Mesenchymal stem cell (in vitro differentiated cells and primary cell): ENCODE measurements around the gene TKTL2.

Experiments
- DNase-seq: peaks from one replicate; pipeline ENCODE4 v3.0.0-alpha.2; 2013
- H2AFZ ChIP-seq: one replicate; pipeline ENCODE4 v1.6.1; 2013; ENCODE audit warnings: low read depth, mild to moderate bottlenecking, control low read depth, inconsistent platforms, low read length, moderate library complexity
- H2AK5ac ChIP-seq: 2 replicates; pipeline ENCODE4 v1.6.1; 2013; ENCODE audit warnings: low read length, moderate library complexity, mild to moderate bottlenecking, inconsistent platforms; ENCODE audit not compliant: severe bottlenecking
- H2BK120ac ChIP-seq: one replicate; pipeline ENCODE4 v1.6.1; 2013; ENCODE audit warnings: low read depth, mild to moderate bottlenecking, inconsistent platforms, low read length, moderate library complexity
- H2BK12ac ChIP-seq, 2 experiments: one replicate each; pipeline ENCODE4 v1.6.1; 2013; ENCODE audit warnings: inconsistent platforms in 2 of 2, low read length in 2 of 2, mild to moderate bottlenecking in 2 of 2, moderate library complexity in 2 of 2, control low read depth in 1 of 2
- H2BK15ac ChIP-seq: one replicate; pipeline ENCODE4 v1.6.1; 2013; ENCODE audit warnings: mild to moderate bottlenecking, low read depth, inconsistent platforms; ENCODE audit not compliant: poor library complexity, severe bottlenecking
- H2BK5ac ChIP-seq: 2 replicates; pipeline ENCODE4 v1.6.1; 2013; ENCODE audit warnings: low read depth, mild to moderate bottlenecking, low read length, control low read depth, inconsistent platforms; ENCODE audit not compliant: poor library complexity, severe bottlenecking
- H3K14ac ChIP-seq, 2 experiments: one replicate each; pipeline ENCODE4 v1.6.1; 2013; ENCODE audit warnings: inconsistent platforms in 2 of 2, low read length in 2 of 2, control low read depth in 1 of 2, mild to moderate bottlenecking in 1 of 2, moderate library complexity in 1 of 2
- H3K18ac ChIP-seq, 2 experiments: one replicate each; pipeline ENCODE4 v1.6.1; 2013; ENCODE audit warnings: inconsistent platforms in 2 of 2, low read length in 2 of 2, control low read depth in 1 of 2, low read depth in 1 of 2, mild to moderate bottlenecking in 1 of 2
- H3K23ac ChIP-seq, 2 experiments: one replicate each; pipeline ENCODE4 v1.6.1; 2013; ENCODE audit warnings: inconsistent platforms in 2 of 2, low read length in 2 of 2, mild to moderate bottlenecking in 2 of 2, moderate library complexity in 2 of 2, control low read depth in 1 of 2
- H3K27ac ChIP-seq: 2 replicates; pipeline ENCODE4 v1.5.1; 2013; ENCODE audit warnings: mild to moderate bottlenecking, moderate library complexity, low read length, control low read depth, inconsistent platforms; ENCODE audit not compliant: poor library complexity, severe bottlenecking
- H3K27me3 ChIP-seq, 2 experiments: 2 replicates each; pipeline versions ENCODE4 v1.6.1 to v1.7.0; 2013; ENCODE audit warnings: low read length in 2 of 2, mild to moderate bottlenecking in 2 of 2, moderate library complexity in 2 of 2, control low read depth in 1 of 2, inconsistent platforms in 1 of 2; ENCODE audit not compliant: control insufficient read depth in 1 of 2, insufficient read depth in 1 of 2
- H3K36me3 ChIP-seq, 2 experiments: 2 replicates each; pipeline versions ENCODE4 v1.6.1 to v1.7.0; 2013; ENCODE audit warnings: low read length in 2 of 2, control low read depth in 1 of 2, inconsistent platforms in 1 of 2, low read depth in 1 of 2, mild to moderate bottlenecking in 1 of 2; ENCODE audit not compliant: insufficient read depth in 2 of 2, control insufficient read depth in 1 of 2
- H3K4ac ChIP-seq, 2 experiments: one replicate each; pipeline ENCODE4 v1.6.1; 2013; ENCODE audit warnings: inconsistent platforms in 2 of 2, low read length in 2 of 2, mild to moderate bottlenecking in 2 of 2, moderate library complexity in 2 of 2, control low read depth in 1 of 2, low read depth in 1 of 2
- H3K4me1 ChIP-seq: 2 replicates; pipeline ENCODE4 v1.6.1; 2013; ENCODE audit warnings: low read depth, low read length, control low read depth; ENCODE audit not compliant: control insufficient read depth, insufficient read depth
- H3K4me2 ChIP-seq: 2 replicates; pipeline ENCODE4 v1.6.1; 2013; ENCODE audit warnings: low read length, mild to moderate bottlenecking, inconsistent platforms; ENCODE audit not compliant: poor library complexity, severe bottlenecking
- H3K4me3 ChIP-seq, 2 experiments: 2 replicates each; pipeline versions ENCODE4 v1.5.1 to v1.7.0; 2013; ENCODE audit warnings: low read length in 2 of 2, mild to moderate bottlenecking in 2 of 2, control low read depth in 1 of 2, low read depth in 1 of 2; ENCODE audit not compliant: insufficient read depth in 1 of 2
- H3K79me1 ChIP-seq: replicated peaks from 2 replicates; pipeline ENCODE4 v1.6.1; 2013; ENCODE audit warnings: mild to moderate bottlenecking, control low read depth, low read length, inconsistent platforms; ENCODE audit not compliant: poor library complexity, severe bottlenecking
- H3K9ac ChIP-seq: 2 replicates; pipeline ENCODE4 v1.7.0; 2013; ENCODE audit warnings: mild to moderate bottlenecking, low read length, moderate library complexity
- H3K9me3 ChIP-seq: 2 replicates; pipeline ENCODE4 v1.7.0; 2013; ENCODE audit warnings: mild to moderate bottlenecking, low read length; ENCODE audit not compliant: control insufficient read depth
- H4K8ac ChIP-seq: one replicate; pipeline ENCODE4 v1.6.1; 2013; ENCODE audit warnings: inconsistent platforms, mild to moderate bottlenecking, low read length, moderate library complexity
- H4K91ac ChIP-seq: one replicate; pipeline ENCODE4 v1.6.1; 2013; ENCODE audit warnings: mild to moderate bottlenecking, low read length, inconsistent platforms
- WGBS: methylation state at CpG from one replicate; pipeline ENCODE4 v1.1.7; 2013; ENCODE audit warnings: mixed read lengths; 5-methylcytosine and 5-hydroxymethylcytosine counted together

Gene TKTL2

DNA sequence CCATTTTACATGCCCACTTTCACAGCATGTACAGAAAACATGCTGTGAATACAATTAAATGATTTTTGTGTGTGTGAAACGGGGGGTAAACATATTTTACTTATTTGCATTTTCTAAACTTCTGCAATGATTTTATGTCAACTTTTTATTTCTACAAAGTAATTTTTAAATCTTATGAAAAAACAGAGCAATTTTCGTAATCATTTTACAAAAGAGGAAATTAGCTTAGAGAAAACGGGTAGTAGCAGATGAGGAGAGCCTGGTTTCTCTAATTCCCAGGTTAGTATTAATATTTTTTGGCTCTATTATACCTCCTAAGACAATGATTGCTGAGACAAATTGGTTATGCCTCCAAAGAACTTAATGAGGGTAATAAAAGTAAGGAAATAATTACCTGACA is 3.2 kb downstream of the TKTL2 start:
- Histone ChIP-seq H2AK5ac (no peak overlapping the region), H3K9ac (no peak overlapping the region), H3K18ac (no peak overlapping the region), H3K27ac (no peak overlapping the region), H4K8ac (no peak overlapping the region), H4K91ac (no peak overlapping the region), H2AFZ (no peak overlapping the region), H3K79me1 (no peaks in the 10 kb centered on the region), H3K27me3 (no peaks in the 10 kb centered on the region), H3K9me3 (no peaks in the 10 kb centered on the region), H2BK15ac (no peak overlapping the region), H3K36me3 (peaks cover 0 to 4% of the 10 kb centered on the region in 2 experiments), H3K23ac (no peak overlapping the region), H3K4me3 (no peak overlapping the region), H3K4ac (no peak overlapping the region), H2BK12ac (no peak overlapping the region), H3K4me1 (peaks cover 4% of the 10 kb centered on the region), H3K14ac (no peak overlapping the region), H2BK5ac (no peak overlapping the region), H2BK120ac (no peak overlapping the region), H3K4me2 (no peak overlapping the region)
- no peak for DNase-seq
- no CpG with 5 or more reads among the region's 3 CpGs for WGBS

DNA sequence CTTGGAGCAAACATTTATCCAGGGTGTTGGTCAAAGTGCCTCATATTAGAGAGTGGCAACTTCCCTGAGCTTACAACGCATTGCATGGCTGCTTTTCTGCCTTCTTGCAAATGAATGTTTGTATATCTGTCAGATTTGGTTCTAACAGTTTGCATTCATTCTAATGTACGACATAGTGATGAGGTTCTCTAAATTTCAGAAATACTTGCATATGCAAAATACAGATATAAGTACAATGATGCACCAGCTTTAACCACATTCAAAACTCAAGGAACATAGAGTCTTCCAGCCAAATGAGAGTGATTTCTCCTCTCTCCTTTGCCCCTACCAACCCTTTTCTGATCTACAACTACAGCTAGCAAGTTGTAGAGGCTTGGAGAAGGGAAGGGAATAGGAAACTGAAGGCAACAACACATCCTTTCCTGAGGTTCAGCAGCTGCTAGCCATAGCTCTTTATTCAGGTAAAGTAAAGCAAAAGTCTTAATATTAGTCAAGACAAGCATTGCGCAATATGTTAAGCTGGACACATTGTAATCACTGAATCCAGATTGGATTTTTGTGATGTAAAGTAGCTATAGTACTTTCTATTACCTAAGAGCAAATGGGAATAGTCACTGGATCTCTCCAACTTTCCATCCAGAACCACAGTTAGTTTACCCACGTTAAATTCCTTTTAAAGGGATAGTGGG is 6.3 kb downstream of the TKTL2 start:
- H3K4me2 ChIP-seq = no peak overlapping the region
- H3K36me3 ChIP-seq = no peaks in the 10 kb centered on the region
- no peak overlapping the region for H3K23ac ChIP-seq
- H3K18ac ChIP-seq = no peak overlapping the region
- H3K14ac ChIP-seq = no peak overlapping the region
- no peak overlapping the region for H3K4me3 ChIP-seq
- H2BK5ac ChIP-seq = no peak overlapping the region
- no peak overlapping the region for H3K9ac ChIP-seq
- no peak overlapping the region for H2AK5ac ChIP-seq
- no peaks in the 10 kb centered on the region for H3K79me1 ChIP-seq
- H3K4me1 ChIP-seq = no peaks in the 10 kb centered on the region
- no peak overlapping the region for H4K91ac ChIP-seq
- no peak overlapping the region for H2BK12ac ChIP-seq
- H3K27me3 ChIP-seq = no peaks in the 10 kb centered on the region
- H2BK120ac ChIP-seq = no peak overlapping the region
- H3K27ac ChIP-seq = no peak overlapping the region
- H2BK15ac ChIP-seq = no peak overlapping the region
- 100% methylated on average over 1 of the region's 4 CpGs for WGBS
- no peak overlapping the region for H4K8ac ChIP-seq
- DNase-seq = no peak
- H3K4ac ChIP-seq = no peak overlapping the region
- no peaks in the 10 kb centered on the region for H3K9me3 ChIP-seq
- H2AFZ ChIP-seq = no peak overlapping the region

DNA sequence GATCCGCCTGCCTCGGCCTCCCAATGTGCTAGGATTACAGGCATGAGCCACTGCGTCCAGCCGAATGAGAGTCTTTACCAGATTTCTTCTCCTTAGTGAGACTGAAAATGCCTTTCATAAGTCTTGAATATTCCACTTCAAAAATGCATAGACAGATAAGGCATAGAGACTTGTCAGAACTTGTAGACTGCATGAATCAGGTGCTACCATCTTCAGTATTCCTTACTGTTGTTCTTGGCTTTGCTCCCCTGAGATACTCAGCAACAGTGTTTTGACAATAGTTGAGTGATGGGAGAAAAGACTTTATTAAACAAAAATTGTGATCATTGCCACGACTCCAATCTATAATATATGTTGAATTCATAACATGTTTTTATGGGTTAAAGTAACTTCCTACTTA is 11.0 kb downstream of the TKTL2 start:
- Histone ChIP-seq H4K91ac (no peak overlapping the region), H3K4ac (no peak overlapping the region), H2BK12ac (no peak overlapping the region), H3K27me3 (no peaks in the 10 kb centered on the region), H3K4me1 (no peaks in the 10 kb centered on the region), H3K23ac (no peak overlapping the region), H3K4me3 (no peak overlapping the region), H3K4me2 (no peak overlapping the region), H2BK5ac (no peak overlapping the region), H3K36me3 (no peaks in the 10 kb centered on the region), H2BK15ac (no peak overlapping the region), H3K18ac (no peak overlapping the region), H3K27ac (no peak overlapping the region), H2AFZ (no peak overlapping the region), H3K79me1 (no peaks in the 10 kb centered on the region), H2BK120ac (no peak overlapping the region), H4K8ac (no peak overlapping the region), H3K9me3 (no peaks in the 10 kb centered on the region), H2AK5ac (no peak overlapping the region), H3K9ac (no peak overlapping the region), H3K14ac (no peak overlapping the region)
- no peak for DNase-seq
- 96% methylated on average over 4 of the region's 5 CpGs for WGBS

DNA sequence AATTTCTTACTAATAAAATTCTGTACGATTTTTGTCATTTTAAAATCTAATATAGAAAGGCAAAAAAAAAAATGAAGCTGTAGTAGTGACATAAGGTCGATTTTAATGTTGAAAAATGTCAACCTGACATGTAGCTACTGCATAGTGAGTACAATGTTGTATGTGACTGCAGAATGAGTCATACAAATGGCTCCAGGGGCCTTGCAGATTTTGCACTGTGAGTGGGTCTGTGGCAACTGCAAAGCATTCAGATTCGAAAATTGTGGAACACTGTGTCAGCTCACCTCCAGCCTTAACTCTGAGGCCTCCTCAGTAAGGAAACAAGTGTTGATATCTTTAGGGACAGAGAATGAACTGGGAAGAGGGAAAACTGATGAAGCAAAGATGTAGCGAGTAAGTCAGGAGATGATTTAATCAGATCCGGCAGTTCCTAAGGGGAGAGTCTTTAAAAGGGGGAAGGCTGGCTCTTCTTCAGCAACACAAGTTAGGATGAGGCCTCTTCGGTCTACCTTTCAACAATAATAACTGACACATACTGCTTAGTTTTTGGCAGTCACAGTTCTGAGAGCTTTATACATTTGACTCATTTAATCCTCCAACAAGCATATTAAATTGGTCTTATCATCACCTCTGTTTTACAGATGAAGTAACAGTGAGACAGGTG is 24.9 kb downstream of the TKTL2 start:
- peak overlapping the region in 1 of 2 experiments; percentile 49 for H3K4ac ChIP-seq
- no peaks in the 10 kb centered on the region for H3K36me3 ChIP-seq
- peak; percentile 76 for DNase-seq
- H2BK5ac ChIP-seq = no peak overlapping the region
- H3K27ac ChIP-seq = no peak overlapping the region
- 58% methylated on average over 6 of the region's 6 CpGs for WGBS
- H3K4me3 ChIP-seq = no peak overlapping the region
- H4K8ac ChIP-seq = no peak overlapping the region
- H4K91ac ChIP-seq = no peak overlapping the region
- no peak overlapping the region for H2BK120ac ChIP-seq
- peak overlapping the region in 1 of 2 experiments; percentile 42 for H2BK12ac ChIP-seq
- H3K4me1 ChIP-seq = no peaks in the 10 kb centered on the region
- H3K79me1 ChIP-seq = no peaks in the 10 kb centered on the region
- no peak overlapping the region for H2AK5ac ChIP-seq
- no peak overlapping the region for H3K14ac ChIP-seq
- no peak overlapping the region for H2BK15ac ChIP-seq
- H2AFZ ChIP-seq = peak overlapping the region; percentile 69
- H3K9ac ChIP-seq = no peak overlapping the region
- H3K18ac ChIP-seq = peak overlapping the region in 1 of 2 experiments; percentile 50
- no peak overlapping the region for H3K23ac ChIP-seq
- no peak overlapping the region for H3K4me2 ChIP-seq
- no peaks in the 10 kb centered on the region for H3K27me3 ChIP-seq
- H3K9me3 ChIP-seq = no peaks in the 10 kb centered on the region
